Ishikawa (cell line): ENCODE measurements around the gene HAUS7.

Source experiments
- CEBPB ChIP-seq: IDR thresholded peaks from 2 replicates; pipeline ENCODE4 v1.6.1; 2012
- CREB1 ChIP-seq: IDR thresholded peaks from 2 replicates; pipeline ENCODE4 v1.6.1; 2012; ENCODE audit warnings: low read depth
- EGR1 ChIP-seq: IDR thresholded peaks from 2 replicates; pipeline ENCODE4 v1.6.1; 2012
- EP300 ChIP-seq: IDR thresholded peaks from 2 replicates; pipeline ENCODE4 v1.6.1; 2012; ENCODE audit warnings: borderline replicate concordance
- FOXM1 ChIP-seq: IDR thresholded peaks from 2 replicates; pipeline ENCODE4 v1.6.1; 2012; ENCODE audit warnings: low read depth, borderline replicate concordance
- MAX ChIP-seq: IDR thresholded peaks from 2 replicates; pipeline ENCODE4 v1.6.1; 2012
- NFIC ChIP-seq: IDR thresholded peaks from 2 replicates; pipeline ENCODE4 v1.6.1; 2012
- RAD21 ChIP-seq: IDR thresholded peaks from 2 replicates; pipeline ENCODE4 v1.6.1; 2012; ENCODE audit warnings: low read depth
- REST ChIP-seq: IDR thresholded peaks from 2 replicates; pipeline ENCODE4 v1.6.1; 2012; ENCODE audit warnings: low read depth, mild to moderate bottlenecking
- TAF1 ChIP-seq: IDR thresholded peaks from 2 replicates; pipeline ENCODE4 v1.6.1; 2012; ENCODE audit warnings: low read depth, mild to moderate bottlenecking
- TCF12 ChIP-seq: IDR thresholded peaks from 2 replicates; pipeline ENCODE4 v1.6.1; 2012; ENCODE audit warnings: low read depth
- TEAD4 ChIP-seq: IDR thresholded peaks from 2 replicates; pipeline ENCODE4 v1.6.1; 2012
- USF1 ChIP-seq: IDR thresholded peaks from 2 replicates; pipeline ENCODE4 v1.6.1; 2012
- YY1 ChIP-seq: IDR thresholded peaks from 2 replicates; pipeline ENCODE4 v1.6.1; 2012; ENCODE audit warnings: low read depth
- ZBTB7A ChIP-seq: IDR thresholded peaks from 2 replicates; pipeline ENCODE4 v1.6.1; 2012; ENCODE audit warnings: low read depth

HAUS7 gene

GRCh38 chrX:153459986-153460385, 10.4 kb downstream of the HAUS7 start:
- no peak for TF ChIP-seq TAF1
- no peak for TF ChIP-seq MAX
- no peak for TF ChIP-seq REST
- TF ChIP-seq USF1 = no peak
- no peak for TF ChIP-seq CEBPB
- TF ChIP-seq FOXM1 = no peak
- no peak for TF ChIP-seq TEAD4
- no peak for TF ChIP-seq NFIC
- TF ChIP-seq EGR1 = no peak
- no peak for TF ChIP-seq CREB1
- TF ChIP-seq TCF12 = no peak
- TF ChIP-seq ZBTB7A = no peak
- no peak for TF ChIP-seq YY1
- no peak for TF ChIP-seq EP300

GRCh38 chrX:153458476-153458875, 11.9 kb downstream of the HAUS7 start:
- TF ChIP-seq CEBPB (no peak), YY1 (no peak), EGR1 (no peak), REST (no peak), CREB1 (no peak), TCF12 (no peak), NFIC (no peak), FOXM1 (no peak), RAD21 (no peak), USF1 (no peak), MAX (no peak), EP300 (no peak)

GRCh38 chrX:153457827-153458466, 12.4 kb downstream of the HAUS7 start:
- no peak for TF ChIP-seq EP300
- no peak for TF ChIP-seq NFIC
- no peak for TF ChIP-seq ZBTB7A
- no peak for TF ChIP-seq TCF12
- no peak for TF ChIP-seq CEBPB
- no peak for TF ChIP-seq CREB1
- TF ChIP-seq REST = no peak
- no peak for TF ChIP-seq TAF1
- no peak for TF ChIP-seq USF1
- no peak for TF ChIP-seq FOXM1
- no peak for TF ChIP-seq YY1
